Fibroblast of lung (primary cell): ENCODE data around the gene NMUR1. TPM values are rescaled to one million over a fixed set of nuclear protein-coding genes. Genes with fewer than 3 reads are reported as not detected.
A peak's percentile ranks its signal among the peaks of the same experiment; 100 is the strongest.

Experiments
- DNase-seq, 2 donors: peaks; one replicate each; pipeline versions ENCODE4 v3.0.0 to v3.0.0-alpha.2; 2010; ENCODE audit warnings: low read depth in 2 of 2
- H2AFZ ChIP-seq: 2 replicates; pipeline ENCODE4 v1.5.1; 2012; ENCODE audit warnings: low read length, control low read depth, inconsistent platforms
- H3K27ac ChIP-seq: 2 replicates; pipeline ENCODE4 v1.5.1; 2011; ENCODE audit warnings: low read length, control low read depth; ENCODE audit not compliant: insufficient read depth
- H3K27me3 ChIP-seq: 2 replicates; pipeline ENCODE4 v1.5.1; 2011; ENCODE audit warnings: mild to moderate bottlenecking, low read length; ENCODE audit not compliant: control insufficient read depth, insufficient read depth
- H3K36me3 ChIP-seq: 2 replicates; pipeline ENCODE4 v1.5.1; 2011; ENCODE audit warnings: low read length; ENCODE audit not compliant: control insufficient read depth, insufficient read depth
- H3K4me1 ChIP-seq: 2 replicates; pipeline ENCODE4 v1.5.1; 2011; ENCODE audit warnings: low read length; ENCODE audit not compliant: control insufficient read depth, insufficient read depth; ENCODE audit errors: extremely low read depth
- H3K4me2 ChIP-seq: 2 replicates; pipeline ENCODE4 v1.5.1; 2011; ENCODE audit warnings: low read length, control low read depth; ENCODE audit not compliant: insufficient read depth; ENCODE audit errors: extremely low read depth
- H3K4me3 ChIP-seq, 4 experiments: fragments of 200-600 bp in 1 of 4; sonication (generic) in 1 of 4; replicated peaks in 1 of 4; 2 replicates each; pipeline ENCODE4 v1.5.1; 2011 to 2016; ENCODE audit warnings: low read length in 4 of 4, low read depth in 3 of 4, mild to moderate bottlenecking in 3 of 4, control low read depth in 2 of 4, inconsistent platforms in 1 of 4, mixed read lengths in 1 of 4; ENCODE audit not compliant: insufficient read depth in 1 of 4; ENCODE audit errors: control extremely low read depth in 1 of 4
- H3K79me2 ChIP-seq: 2 replicates; pipeline ENCODE4 v1.5.1; 2012; ENCODE audit warnings: mild to moderate bottlenecking, low read length, inconsistent platforms; ENCODE audit not compliant: control insufficient read depth, insufficient read depth
- H3K9ac ChIP-seq: 2 replicates; pipeline ENCODE4 v1.5.1; 2011; ENCODE audit warnings: mild to moderate bottlenecking, low read length, control low read depth; ENCODE audit not compliant: insufficient read depth
- H3K9me3 ChIP-seq: 2 replicates; pipeline ENCODE4 v1.5.1; 2012; ENCODE audit warnings: low read depth, low read length; ENCODE audit not compliant: control insufficient read depth, insufficient read depth
- H4K20me1 ChIP-seq: 2 replicates; pipeline ENCODE4 v1.5.1; 2011; ENCODE audit warnings: low read length; ENCODE audit not compliant: control insufficient read depth, insufficient read depth; ENCODE audit errors: extremely low read depth
- CTCF ChIP-seq, 2 donors: IDR thresholded peaks in 1 of 2; conservative IDR thresholded peaks in 1 of 2; 1 replicate in 1 of 2; 2 replicates in 1 of 2; pipeline ENCODE4 v1.5.1; 2011 to 2012; ENCODE audit warnings: low read length in 2 of 2, control low read depth in 1 of 2, inconsistent platforms in 1 of 2, low read depth in 1 of 2, mild to moderate bottlenecking in 1 of 2
- EZH2 ChIP-seq: IDR thresholded peaks from 2 replicates; pipeline ENCODE4 v1.5.1; 2012; ENCODE audit warnings: low read length, control low read depth, mild to moderate bottlenecking; ENCODE audit errors: missing control alignments
- polyA plus RNA-seq, 2 donors: library from polyadenylated mRNA; depleted of rRNA in 1 of 2; stranded (reverse) in 1 of 2; unstranded in 1 of 2; fragments of >200 nt; gene quantifications; 2 replicates each; pipeline ENCODE4 v1.2.1, GENCODE V29; 2011 to 2012; ENCODE audit warnings: missing spikeins in 1 of 2
- total RNA-seq: library from RNA; depleted of rRNA; stranded (reverse); fragments of >200 nt; gene quantifications from 2 replicates; pipeline ENCODE4 v1.2.1, GENCODE V29; 2014

Gene NMUR1
- total and polyA plus RNA-seq, 2 donors (not counting 1 experiment from before 2014, with no cell fraction given) = 0.01 to 0.50 TPM

- H2AFZ ChIP-seq = no peak overlapping the region
- no peak overlapping the region for H3K9ac ChIP-seq
- H3K27me3 ChIP-seq = peaks cover 7% of the 10 kb centered on the region
- DNase-seq = no peak
- no peaks in the 10 kb centered on the region for H4K20me1 ChIP-seq
- no peak overlapping the region for H3K4me3 ChIP-seq
- no peaks in the 10 kb centered on the region for H3K79me2 ChIP-seq
- no peaks in the 10 kb centered on the region for H3K36me3 ChIP-seq
- no peak for TF ChIP-seq CTCF (conservative IDR thresholded peaks at IDR 0.05 in 1 of 2, IDR thresholded peaks at IDR 0.05 in 1 of 2; ENCODE audit: low read depth in 1 of 2, low read length in 2 of 2)
- no peak for TF ChIP-seq EZH2
- no peaks in the 10 kb centered on the region for H3K4me1 ChIP-seq
- no peak overlapping the region for H3K4me2 ChIP-seq
- no peak overlapping the region for H3K27ac ChIP-seq
- no peaks in the 10 kb centered on the region for H3K9me3 ChIP-seq
Measured at GRCh38 chr2:231515603-231516002, 14.6 kb downstream of the NMUR1 start.

- Histone ChIP-seq H3K27me3 (peaks cover 2% of the 10 kb centered on the region), H3K79me2 (no peaks in the 10 kb centered on the region), H3K9ac (peak overlapping the region; percentile 70), H3K27ac (peak overlapping the region; percentile 59), H3K4me1 (no peaks in the 10 kb centered on the region), H3K9me3 (no peaks in the 10 kb centered on the region), H4K20me1 (no peaks in the 10 kb centered on the region), H3K36me3 (no peaks in the 10 kb centered on the region), H2AFZ (peak overlapping the region; percentile 76), H3K4me2 (peak overlapping the region; percentile 95), H3K4me3 (peak overlapping the region; percentile 56 to 80 (median 64))
- TF ChIP-seq CTCF (conservative IDR thresholded peaks at IDR 0.05 in 1 of 2, IDR thresholded peaks at IDR 0.05 in 1 of 2; ENCODE audit: low read depth in 1 of 2, low read length in 2 of 2) = no peak
- TF ChIP-seq EZH2 = no peak
- peak in 1 of 2 donors; percentile 12 for DNase-seq
Measured at GRCh38 chr2:231514951-231515297, 15.3 kb downstream of the NMUR1 start.

GRCh38 chr2:231514225-231514950 is 15.9 kb downstream of the NMUR1 start:
- TF ChIP-seq EZH2 (no peak), CTCF (conservative IDR thresholded peaks at IDR 0.05 in 1 of 2, IDR thresholded peaks at IDR 0.05 in 1 of 2; ENCODE audit: low read depth in 1 of 2, low read length in 2 of 2) (no peak)
- peak overlapping the region; percentile 93 for H3K9ac ChIP-seq
- no peaks in the 10 kb centered on the region for H3K4me1 ChIP-seq
- H2AFZ ChIP-seq = peak overlapping the region; percentile 96
- no peaks in the 10 kb centered on the region for H3K36me3 ChIP-seq
- H4K20me1 ChIP-seq = no peaks in the 10 kb centered on the region
- H3K4me3 ChIP-seq = peak overlapping the region; percentile 56 to 97 (median 85)
- H3K4me2 ChIP-seq = peak overlapping the region; percentile 95
- H3K27me3 ChIP-seq = peaks cover 2% of the 10 kb centered on the region
- H3K79me2 ChIP-seq = no peaks in the 10 kb centered on the region
- peak; percentile 94 to 95 for DNase-seq
- peak overlapping the region; percentile 91 for H3K27ac ChIP-seq
- H3K9me3 ChIP-seq = no peaks in the 10 kb centered on the region
